ENCODE measurements around the gene EFS.
A peak's percentile ranks its signal among the peaks of the same experiment; 100 is the strongest.
"Not testable (repeated sequence)": the region's sequence is repeated elsewhere in the genome, so short reads cannot be mapped to it uniquely, and the experiment has no call there.

Gene EFS

GRCh38 chr14:23399136-23399535 lies 34.2 kb upstream of the EFS start:
- no peak for DNase-seq (ENCODE audit: low spot score)

DNA sequence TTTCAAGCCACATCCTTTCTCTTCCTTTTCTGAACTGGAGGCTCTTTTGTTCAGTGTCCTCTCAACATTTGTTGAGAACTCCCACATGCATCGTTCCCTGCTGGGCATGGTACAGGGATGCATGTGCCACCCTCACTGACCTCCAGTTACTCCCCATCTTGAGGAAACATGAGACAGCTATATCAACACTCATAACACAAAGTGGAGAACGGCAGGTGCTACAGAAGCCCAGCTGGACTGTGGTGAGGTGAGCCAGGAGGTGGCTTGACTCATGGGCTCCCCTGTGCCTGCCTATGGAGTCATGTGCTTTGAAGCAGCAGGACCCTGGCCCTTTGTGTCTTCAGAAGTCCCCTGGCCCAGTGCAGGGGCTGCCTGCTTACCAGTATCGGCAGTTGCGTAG lies 33.4 kb upstream of the EFS start:
- no peak for DNase-seq (ENCODE audit: low spot score)

GRCh38 chr14:23396781-23397407 lies 31.9 kb upstream of the EFS start:
- DNase-seq (ENCODE audit: low spot score) = no peak

GRCh38 chr14:23396126-23396525 lies 31.2 kb upstream of the EFS start:
- no peak for DNase-seq (ENCODE audit: low spot score)

DNA sequence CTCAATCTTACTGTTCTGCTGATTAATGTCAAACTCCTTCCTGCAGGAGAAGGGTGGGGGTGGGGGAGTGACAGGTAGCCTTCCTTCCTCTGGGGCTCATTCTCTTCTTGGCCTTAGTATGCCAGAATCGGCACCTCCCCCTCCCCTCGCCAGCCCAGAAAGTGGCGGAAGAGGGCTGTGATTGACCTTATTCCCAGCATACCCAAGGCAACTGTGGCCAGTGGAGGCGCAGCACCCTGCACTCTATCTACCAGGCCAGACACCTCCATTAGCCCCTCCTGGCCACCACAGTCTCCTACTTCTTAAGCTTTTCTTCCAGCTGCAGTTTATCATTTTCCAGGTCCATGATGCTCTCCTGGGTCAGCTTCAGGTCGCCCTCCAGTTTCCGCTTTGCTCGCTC lies 27.6 kb upstream of the EFS start:
- no peak for DNase-seq (ENCODE audit: low spot score)

- not testable (repeated sequence) for DNase-seq (ENCODE audit: low spot score)
Measured at GRCh38 chr14:23389871-23390270, 24.9 kb upstream of the EFS start.

GRCh38 chr14:23389396-23389795 lies 24.4 kb upstream of the EFS start:
- no peak for DNase-seq (ENCODE audit: low spot score)

DNA sequence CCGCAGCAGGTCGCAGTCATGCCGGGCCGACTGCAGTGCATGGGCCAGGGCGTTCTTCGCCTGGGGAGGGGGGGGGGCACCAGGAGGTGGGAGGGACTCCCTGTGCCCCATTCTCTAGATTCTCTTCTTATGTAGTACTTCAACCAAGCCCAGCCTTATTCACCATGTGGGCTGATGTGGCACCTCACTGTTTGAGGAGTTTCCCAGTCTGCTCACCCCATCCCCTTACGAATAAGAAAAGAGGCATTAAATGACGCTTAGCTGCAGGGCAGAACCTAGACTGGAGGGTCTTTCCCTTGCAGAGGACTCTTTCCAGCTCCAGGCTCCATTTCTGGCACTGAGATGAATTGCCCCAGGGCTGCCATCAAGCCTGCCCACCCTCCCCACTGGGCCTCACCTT lies 24.0 kb upstream of the EFS start:
- DNase-seq (ENCODE audit: low spot score) = no peak

DNA sequence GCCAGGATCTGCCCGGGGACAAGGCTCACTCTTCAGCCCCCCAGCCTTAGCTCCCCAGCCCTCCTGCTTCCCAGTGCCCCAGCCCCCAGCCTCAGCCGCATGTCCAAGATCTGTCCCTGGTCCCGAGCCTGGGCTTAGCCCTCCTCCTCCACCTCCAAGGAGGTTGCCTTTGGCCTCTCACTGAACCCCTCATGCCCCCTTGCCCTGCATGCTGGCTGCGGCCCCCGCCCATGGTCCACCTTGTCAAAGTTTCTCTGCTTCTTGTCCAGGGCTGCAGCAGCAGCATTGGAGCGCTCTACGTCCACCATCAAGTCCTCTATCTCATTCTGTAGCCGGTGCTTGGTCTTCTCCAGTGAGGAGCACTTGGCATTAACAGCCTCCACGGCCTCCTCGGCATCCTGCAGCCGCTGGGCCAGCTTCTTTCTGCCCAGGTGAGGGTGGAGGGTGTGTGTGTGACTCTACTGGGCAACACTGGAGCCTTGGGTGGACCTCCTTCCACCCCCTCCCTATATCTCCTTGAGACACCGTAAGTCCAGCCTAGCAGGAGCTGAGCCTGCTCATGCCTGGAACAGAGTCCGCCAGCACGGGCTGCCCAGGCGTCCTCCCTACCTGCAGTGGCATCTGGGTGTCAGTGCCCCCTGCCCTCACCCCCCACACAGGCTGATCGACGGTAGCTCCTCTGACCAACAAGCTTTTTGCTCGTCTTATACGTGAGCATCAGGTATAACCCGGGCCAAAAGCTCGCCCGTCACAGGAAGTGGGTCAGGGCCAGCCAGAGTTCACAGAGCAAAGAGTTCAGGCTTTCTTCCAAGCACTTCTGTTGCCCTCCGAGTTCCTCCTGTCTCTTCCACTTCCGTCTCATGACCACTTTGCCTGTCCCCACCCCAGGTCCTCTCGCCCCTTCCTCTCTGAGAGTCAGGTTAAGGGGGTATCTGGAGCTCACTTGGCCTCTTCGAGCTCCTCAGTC lies 23.2 kb upstream of the EFS start:
- DNase-seq (ENCODE audit: low spot score) = no peak

DNA sequence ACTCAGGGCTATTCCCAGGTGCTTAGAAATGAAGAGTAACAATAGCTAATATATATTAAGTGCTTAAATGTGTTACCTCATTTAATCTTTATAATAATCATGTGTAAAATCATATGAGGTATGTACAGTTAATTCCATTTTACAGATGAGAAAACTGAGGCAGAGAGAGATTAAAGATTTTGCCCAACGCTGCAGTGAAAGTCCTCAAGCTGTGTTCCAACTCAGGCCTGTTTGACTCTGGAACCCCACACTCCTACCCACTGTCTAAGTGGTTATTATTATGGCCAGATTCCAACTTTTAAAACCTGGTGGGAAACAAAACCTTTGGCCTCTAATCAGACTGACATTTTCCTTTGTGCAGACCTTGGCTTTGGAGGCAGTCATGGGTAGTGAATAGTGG lies 22.0 kb upstream of the EFS start:
- no peak for DNase-seq (ENCODE audit: low spot score)

DNA sequence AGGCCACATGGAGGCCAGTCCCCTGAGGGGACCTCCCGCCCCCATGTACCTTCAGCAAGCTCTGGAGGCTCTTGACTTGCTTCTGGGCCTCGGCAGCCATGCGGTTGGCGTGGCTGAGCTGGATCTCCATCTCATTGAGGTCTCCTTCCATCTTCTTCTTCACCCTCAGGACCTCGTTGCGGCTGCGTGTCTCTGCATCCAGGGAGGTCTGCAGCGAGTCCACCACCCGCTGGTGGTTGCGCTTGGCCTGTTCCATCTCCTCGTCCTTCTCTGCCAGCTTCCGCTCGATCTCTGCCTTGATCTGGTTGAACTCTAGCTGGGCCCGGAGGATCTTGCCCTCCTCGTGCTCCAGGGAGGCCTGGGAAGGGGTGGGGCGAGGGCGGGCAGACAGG lies 21.3 kb upstream of the EFS start:
- not testable (repeated sequence) for DNase-seq (ENCODE audit: low spot score)

DNA sequence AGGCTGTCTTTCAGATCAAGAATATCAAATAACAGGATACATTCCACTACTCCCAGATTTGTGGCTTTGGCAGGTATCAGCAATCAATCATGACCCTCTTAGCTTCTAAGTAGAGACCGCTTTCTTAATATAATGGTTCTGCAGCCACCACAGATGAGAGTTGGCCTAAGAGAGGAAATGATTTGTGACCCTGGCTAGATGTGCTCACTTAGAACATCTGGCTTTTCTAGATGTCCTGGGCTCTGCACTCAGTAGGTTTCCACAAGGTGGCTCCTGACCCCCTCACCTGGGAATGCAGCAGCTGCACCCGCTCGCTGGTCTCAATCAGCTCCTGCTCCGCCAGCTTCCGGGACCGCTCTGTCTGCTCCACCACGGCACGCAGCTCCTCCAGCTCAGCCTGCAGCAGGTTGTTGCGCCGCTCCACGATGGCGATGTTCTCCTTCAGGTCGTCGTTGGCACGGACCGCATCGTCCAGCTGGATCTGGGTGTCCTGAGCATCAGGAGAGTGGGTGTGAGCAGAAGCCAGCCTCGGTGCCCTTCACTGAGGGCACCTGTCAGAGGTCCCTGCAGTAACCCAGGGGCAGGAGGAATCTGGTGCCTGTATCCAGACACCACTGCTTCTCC lies 20.8 kb upstream of the EFS start:
- DNase-seq (ENCODE audit: low spot score) = no peak

DNA sequence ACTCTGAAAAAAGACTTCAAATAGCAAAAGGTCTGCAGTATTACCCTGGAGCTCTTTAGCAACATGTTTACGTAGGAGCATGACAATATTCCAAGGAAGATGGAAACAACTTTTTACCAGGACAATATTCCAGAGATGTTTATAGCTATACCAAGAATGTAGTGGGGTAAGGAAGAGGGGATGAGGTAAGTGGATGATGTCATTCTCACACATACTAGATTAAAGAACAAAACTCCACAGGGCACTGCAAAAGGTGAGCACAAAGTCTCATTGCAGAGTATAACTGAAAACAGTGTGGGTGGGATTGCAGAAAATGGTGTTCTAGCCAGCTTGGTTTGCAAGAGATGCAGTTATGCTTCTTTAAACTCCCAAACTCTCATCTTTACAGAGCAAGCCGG lies 20.3 kb upstream of the EFS start:
- no peak for DNase-seq (ENCODE audit: low spot score)

GRCh38 chr14:23384364-23385080 lies 19.6 kb upstream of the EFS start:
- no peak for DNase-seq (ENCODE audit: low spot score)

- DNase-seq (ENCODE audit: low spot score) = no peak
Measured at GRCh38 chr14:23382731-23383440, 17.9 kb upstream of the EFS start.

- no peak for DNase-seq (ENCODE audit: low spot score)
Measured at GRCh38 chr14:23382276-23382675, 17.3 kb upstream of the EFS start.

DNA sequence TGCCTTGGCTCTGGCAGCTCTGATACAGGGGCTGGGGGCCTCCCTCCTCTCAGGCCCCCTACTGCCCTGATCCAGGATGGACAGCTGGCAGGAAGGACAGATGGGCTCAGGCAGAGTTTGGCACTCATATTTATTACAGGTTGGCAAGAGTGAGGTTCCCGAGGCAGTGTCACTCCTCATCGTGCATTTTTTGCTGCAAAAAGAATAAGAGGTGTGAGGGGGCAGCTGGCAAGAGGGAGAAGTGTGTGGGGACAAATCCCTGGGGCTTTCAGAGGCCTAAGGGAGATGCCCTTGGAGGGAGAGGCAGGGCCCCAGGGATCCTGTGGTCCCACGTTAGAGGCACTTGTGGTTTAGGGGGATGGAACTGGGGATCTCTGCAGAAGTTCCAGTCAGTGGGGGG lies 16.9 kb upstream of the EFS start:
- DNase-seq (ENCODE audit: low spot score) = no peak

DNA sequence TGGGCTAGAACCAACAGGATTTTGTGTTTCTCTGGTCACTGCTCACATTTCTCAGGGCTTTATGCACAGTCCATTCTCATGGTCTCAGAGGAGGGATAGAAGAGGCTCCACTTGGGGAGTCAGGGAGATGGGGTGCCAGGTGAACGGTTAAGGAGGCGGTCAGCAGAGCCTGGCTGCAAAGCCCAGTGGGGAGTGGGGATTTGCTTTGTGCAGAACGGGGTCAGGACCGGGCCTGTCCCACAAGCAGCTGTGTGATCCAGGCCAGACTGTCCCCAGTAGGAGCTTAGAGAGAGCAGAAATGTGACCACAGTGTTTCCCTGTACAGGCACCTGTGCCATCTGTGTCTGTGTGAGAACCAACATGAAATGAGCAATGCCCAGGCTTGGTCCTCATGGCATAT lies 16.0 kb upstream of the EFS start:
- no peak for DNase-seq (ENCODE audit: low spot score)

GRCh38 chr14:23380197-23380914 lies 15.4 kb upstream of the EFS start:
- no peak for DNase-seq (ENCODE audit: low spot score)

GRCh38 chr14:23379366-23380196 lies 14.6 kb upstream of the EFS start:
- peak; percentile 77 for DNase-seq (ENCODE audit: low spot score)
